ENCODE measurements around the gene CUTC.
"Not testable (repeated sequence)": the region's sequence is repeated elsewhere in the genome, so short reads cannot be mapped to it uniquely, and the experiment has no call there.

Gene CUTC

GRCh38 chr10:99742701-99743100, 10.7 kb downstream of the CUTC start:
- DNase-seq (ENCODE audit: low read depth): no peak

DNA sequence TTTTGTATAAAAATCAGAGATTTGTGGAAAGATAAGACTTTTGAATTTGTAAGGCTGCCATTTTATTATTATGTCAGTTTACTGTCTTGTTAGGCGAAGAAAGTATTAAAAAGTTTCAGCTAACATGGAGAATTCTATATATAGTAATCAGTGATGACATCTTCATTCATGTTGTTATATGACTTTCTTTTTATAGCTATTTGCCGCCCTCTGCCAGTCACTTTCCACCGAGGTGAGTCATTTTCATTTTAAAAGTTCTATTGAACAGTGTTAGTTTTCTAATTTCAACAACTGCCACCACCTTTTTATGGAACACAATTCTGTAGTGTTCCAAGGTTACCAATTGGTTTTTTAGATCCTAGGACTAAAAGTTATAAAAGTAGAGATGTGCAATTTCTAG, 11.8 kb downstream of the CUTC start:
- no peak for DNase-seq (ENCODE audit: low read depth)

- not testable (repeated sequence) for DNase-seq (ENCODE audit: low read depth)
Measured at GRCh38 chr10:99746166-99746565, 14.1 kb downstream of the CUTC start.

GRCh38 chr10:99748823-99749451, 16.9 kb downstream of the CUTC start:
- DNase-seq (ENCODE audit: low read depth): no peak

DNA sequence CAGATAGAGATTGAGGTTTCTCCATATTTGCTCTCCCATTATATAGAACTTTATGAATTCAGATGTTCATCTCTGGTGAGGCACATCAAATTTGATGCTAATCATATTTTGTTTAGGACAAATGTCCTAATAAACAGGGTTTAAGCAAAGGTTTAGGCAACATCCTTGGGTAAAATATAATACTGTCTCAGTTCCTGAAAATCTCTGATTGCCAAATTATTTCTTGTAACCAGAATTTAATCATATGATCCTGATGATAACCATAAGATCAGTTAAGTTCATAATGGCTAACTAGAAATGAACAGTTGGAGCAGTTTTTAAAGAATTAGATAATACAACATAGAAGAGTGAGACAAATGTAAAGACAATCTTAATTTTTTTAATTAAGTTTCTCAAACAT, 18.6 kb downstream of the CUTC start:
- DNase-seq (ENCODE audit: low read depth): no peak

DNA sequence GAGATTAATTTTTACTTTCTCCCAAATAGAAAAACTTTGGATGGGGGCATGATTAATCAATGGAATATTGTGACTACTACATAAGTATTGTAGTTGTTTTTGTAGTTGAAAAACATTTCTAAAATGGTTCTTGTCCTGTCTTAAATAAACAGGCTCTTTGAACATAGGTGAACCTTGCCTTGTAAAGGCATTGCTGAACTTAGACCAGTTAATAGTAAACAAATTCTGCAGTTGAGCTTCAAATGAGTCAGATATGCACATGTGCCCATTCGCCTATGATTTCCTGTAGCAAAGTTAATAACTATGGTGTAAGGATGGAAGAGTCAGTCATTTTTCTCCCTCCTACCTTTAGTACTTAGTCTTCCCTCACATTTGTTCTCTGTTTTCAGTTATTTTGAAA, 22.6 kb downstream of the CUTC start:
- no peak for DNase-seq (ENCODE audit: low read depth)

DNA sequence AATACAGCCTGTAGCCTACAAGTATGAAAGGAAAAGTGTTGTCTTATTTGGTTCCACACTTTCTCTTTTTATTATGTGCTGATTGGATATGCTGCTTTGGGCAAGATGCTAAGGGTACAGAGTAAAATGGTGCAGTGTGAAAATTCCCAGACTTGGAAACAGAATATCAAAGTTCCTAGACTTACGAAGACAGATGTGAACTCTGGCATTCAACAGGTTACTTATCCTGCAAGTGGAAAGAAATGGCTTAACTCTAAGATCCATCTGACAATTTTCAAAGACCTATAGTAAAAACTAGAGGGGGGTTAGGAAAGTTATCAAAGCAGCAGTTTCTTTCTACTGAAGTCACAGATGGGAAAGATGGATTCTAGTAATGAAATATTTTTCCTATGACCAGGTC, 24.1 kb downstream of the CUTC start:
- DNase-seq (ENCODE audit: low read depth): no peak

- no peak for DNase-seq (ENCODE audit: low read depth)
Measured at GRCh38 chr10:99758211-99758891, 26.3 kb downstream of the CUTC start.

- DNase-seq (ENCODE audit: low read depth): no peak
Measured at GRCh38 chr10:99760321-99760720, 28.3 kb downstream of the CUTC start.

DNA sequence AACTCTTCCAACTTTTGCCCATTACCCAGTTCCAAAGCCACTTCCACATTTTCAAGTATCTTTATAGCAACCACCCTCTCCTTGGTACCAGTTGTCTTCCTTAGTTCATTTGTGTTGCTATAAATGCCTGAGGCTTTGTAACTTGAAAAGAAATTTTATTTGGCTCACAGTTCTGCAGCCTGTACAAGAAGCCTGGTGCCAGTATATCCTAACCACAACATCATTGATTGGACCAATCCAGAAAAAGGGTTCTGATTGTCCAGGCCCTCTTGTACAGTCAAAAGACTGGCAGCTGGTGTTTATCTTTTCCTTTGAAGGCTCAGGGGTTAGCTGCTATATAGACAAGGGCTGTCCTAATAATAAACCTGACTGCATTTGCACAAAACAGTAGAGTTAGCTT, 29.3 kb downstream of the CUTC start:
- no peak for DNase-seq (ENCODE audit: low read depth)

GRCh38 chr10:99765672-99766301, 33.8 kb downstream of the CUTC start:
- DNase-seq (ENCODE audit: low read depth): no peak

DNA sequence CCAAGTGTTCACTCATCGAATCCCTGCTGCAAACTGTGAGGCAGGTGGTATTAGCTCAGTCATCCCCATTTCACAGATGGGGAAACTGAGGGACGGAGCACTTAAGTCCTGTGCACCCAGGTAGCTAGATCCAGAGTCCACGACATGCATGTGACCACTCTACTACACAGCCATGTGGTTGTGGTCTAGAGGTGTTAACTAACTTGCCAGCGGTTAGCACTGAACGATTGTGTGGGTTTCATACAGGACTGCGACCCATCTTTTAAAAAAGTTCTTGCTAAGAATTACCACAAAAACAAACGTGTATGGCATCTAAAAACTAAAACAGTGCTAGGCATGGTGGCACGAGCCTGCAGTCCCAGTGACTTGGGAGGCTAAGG, 34.3 kb downstream of the CUTC start:
- no peak for DNase-seq (ENCODE audit: low read depth)

DNA sequence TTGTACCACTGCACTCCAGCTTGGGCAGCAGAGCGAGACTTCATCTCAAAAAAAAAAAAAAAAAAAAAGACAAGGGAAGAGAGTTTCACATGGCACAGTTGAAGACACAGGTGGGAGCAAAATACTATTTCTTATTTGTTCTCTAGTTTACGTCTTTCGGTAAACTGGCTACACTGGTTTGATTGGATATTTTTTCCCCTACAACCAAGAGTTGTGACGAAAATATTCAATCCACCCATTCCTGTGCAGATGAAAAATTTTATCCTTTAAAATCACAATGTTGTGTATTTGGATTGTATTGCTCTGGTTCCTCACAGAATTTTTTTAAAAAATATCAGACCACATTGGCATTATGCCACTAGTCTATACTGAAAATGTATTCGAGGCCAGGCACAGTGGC, 35.9 kb downstream of the CUTC start:
- DNase-seq (ENCODE audit: low read depth): no peak

DNA sequence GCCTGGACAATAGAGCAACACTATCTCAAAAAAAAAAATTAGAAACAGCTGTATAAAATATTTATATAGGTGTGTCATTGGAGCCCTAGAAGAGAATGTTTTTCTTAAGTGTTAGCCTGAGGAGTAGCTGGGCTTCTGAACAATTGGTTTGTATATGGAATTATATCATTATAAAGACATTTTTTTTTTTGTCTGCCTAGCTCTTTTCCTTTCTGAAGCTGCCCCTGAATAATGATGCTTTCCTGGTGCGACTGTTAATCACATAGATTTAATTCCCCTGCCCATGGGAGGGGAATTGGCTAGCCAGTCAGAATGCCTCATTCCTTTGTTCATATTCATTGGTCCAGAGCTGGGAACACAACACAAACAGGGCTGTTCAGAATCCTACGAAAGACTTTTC, 36.5 kb downstream of the CUTC start:
- DNase-seq (ENCODE audit: low read depth): no peak

DNA sequence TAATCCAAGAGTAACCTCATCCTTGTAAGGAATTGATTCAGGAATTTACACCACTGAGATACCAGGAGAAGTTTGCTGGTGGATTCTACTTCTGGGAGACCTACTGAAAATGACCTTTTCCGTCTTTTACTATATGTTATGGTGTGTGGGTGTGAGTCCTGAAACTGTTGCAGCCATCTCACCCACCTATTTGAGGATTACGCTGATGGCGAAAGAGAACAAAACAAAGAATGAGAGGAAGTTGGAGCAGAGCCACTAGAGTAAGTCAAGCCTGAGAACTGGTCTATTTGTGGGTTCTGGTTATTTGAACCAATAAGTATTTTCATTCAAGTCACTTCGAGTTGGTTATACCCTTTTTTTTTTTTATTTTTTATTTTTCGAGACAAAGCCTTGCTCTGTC, 37.7 kb downstream of the CUTC start:
- DNase-seq (ENCODE audit: low read depth): no peak

DNA sequence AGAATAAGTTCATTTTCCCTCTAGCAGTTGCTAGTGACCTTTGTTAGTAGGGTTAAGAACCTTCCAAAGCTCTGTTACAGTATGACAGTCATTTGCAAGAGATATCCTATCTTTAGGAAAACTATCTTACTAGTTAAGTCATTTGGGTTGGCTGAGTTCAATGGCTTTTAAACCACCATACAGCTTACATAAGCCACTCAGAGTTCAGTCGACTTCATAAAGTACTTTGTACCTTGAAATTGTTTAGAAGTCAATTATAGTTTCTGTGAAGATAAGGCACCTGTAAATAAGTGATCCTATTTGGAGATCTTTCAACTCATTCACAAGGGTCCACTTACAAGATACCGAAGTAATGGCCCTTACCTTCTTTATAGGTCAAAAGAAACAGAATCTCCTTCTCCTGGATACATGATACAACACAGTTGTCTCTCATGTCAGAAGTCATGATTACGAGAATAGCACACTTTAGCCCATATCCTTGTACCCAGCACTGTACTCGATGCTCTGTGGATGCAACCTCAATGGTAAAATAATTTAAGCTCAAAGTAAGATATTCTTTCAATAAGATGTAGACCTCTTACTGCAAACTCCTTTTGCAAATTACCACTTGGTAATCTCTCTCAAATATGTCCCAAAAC, 38.5 kb downstream of the CUTC start:
- no peak for DNase-seq (ENCODE audit: low read depth)

- DNase-seq (ENCODE audit: low read depth): no peak
Measured at GRCh38 chr10:99775850-99776249, 43.8 kb downstream of the CUTC start.

DNA sequence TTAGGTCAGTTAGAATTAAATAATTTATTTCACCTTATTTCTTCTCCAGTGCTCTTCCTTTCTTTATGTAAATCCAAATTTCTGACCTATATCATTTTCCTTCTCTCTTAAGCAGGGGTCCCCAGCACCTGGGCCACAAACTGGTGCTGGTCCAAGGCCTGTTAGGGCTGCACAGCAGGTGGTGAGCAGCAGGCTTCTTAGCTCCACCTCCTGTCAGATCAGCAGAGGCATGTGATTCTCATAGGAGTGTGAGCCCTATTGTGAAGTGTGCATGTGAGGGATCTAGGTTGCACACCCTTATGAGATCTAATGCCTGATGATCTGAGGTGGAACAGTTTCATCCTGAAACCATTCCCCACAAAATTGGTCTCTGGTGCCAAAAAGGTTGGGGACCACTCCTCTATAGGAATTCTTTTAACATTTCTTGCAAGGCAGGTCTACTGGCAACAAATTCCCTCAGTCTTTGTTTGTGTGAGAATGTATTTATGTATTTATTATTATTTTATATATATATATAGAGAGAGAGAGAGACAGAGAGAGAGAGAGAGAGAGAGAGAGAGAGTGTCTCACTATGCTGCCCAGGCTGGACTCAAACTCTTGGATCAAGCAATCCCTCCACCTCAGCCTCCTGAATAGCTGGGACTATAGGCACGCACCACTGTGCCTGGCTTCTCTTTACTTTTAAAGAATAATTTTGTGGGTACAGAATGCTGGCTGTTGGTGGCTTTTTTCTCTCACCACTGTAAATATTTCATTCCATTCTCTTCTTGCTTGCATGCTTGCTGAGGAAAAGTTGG, 46.1 kb downstream of the CUTC start:
- no peak for DNase-seq (ENCODE audit: low read depth)

DNA sequence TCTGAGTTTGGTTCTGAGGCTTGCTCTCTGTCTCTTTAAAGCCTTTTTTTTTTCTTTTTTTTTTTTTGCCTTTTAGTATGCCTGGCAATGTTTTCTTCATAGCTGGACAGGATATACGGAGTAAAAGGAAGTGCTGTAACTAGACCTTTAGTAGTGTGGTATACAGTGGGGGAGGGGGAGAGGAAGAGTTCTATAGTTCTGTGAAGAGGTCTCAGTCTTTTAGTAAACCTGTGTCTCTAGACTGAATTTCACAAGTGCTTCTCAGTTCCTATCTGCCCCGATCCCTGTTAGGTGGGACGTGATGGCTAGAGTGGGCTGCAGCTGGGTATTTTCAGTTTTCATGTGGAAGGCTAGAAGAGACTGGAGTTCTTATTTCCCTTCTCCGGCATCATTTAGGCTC, 47.3 kb downstream of the CUTC start:
- DNase-seq (ENCODE audit: low read depth): no peak

DNA sequence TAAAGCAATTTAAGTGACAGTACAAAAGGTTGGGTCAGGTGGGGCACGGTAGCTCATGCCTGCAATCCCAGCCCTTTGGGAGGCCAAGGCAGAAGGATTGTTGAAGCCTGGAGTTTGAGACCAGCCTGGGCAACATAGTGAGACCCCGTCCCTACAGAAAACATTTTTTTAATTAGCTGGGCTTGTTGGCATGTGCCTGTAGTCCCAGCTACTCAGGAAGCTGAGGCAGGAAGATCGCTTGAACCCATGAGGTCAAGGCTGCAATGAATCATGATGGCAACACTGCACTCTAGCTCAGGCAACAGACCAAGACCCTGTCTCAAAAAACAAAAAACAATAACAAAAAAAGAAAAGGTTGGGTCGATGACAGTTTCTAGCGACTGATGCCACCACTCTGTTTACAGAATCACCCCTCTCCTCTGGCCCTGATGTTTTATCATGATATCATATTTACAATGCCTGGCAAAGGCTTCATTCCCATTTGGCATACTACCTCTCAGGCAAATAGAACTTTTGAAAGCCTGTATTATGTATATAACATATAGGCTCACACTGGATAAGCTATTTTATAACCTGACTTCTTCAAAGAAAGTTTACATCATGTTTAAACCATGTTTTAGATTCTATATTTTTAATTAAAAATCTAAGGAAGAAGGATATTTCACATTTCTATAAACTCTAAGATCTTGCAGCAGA, 49.8 kb downstream of the CUTC start:
- no peak for DNase-seq (ENCODE audit: low read depth)

GRCh38 chr10:99782447-99783286, 50.6 kb downstream of the CUTC start, which contains the start of gene ABCC2:
ABCC2 (plus strand) TSS chr10:99782640; CDS start chr10:99782845, 205 bp downstream.
- DNase-seq (ENCODE audit: low read depth): no peak

Data from activated T-helper 9 cell treated with anti-CD3 and anti-CD28 coated beads, Interleukin-2, amount 50 U/mL, for 16 hours (primary cell).